Karpas-422 (cell line): ENCODE results near the gene CHN2. TPM values are rescaled to one million over a fixed set of nuclear protein-coding genes. Genes with fewer than 3 reads are reported as not detected.

Experiments used
- DNase-seq: peaks from one replicate; pipeline ENCODE4 v3.0.0-alpha.2; 2015
- H2AFZ ChIP-seq: fragments of 200-600 bp; sonication (generic); 2 replicates; pipeline ENCODE4 v1.6.1; 2014; ENCODE audit warnings: antibody characterized with exemption, low read length, mixed read lengths
- H3K27ac ChIP-seq: fragments of 200-600 bp; sonication (generic); 2 replicates; pipeline ENCODE4 v1.5.1; 2014; ENCODE audit warnings: mild to moderate bottlenecking, low read length, moderate library complexity
- H3K27me3 ChIP-seq: fragments of 200-600 bp; sonication (generic); 2 replicates; pipeline ENCODE4 v1.6.1; 2014; ENCODE audit warnings: low read length, mixed read lengths
- H3K36me3 ChIP-seq: fragments of 200-600 bp; sonication (generic); 2 replicates; pipeline ENCODE4 v1.6.1; 2014; ENCODE audit warnings: low read length, mixed read lengths; ENCODE audit not compliant: insufficient read depth
- H3K4me1 ChIP-seq: fragments of 200-600 bp; sonication (generic); 2 replicates; pipeline ENCODE4 v1.6.1; 2014; ENCODE audit warnings: mild to moderate bottlenecking, low read length, mixed read lengths
- H3K4me2 ChIP-seq: fragments of 200-600 bp; sonication (generic); 2 replicates; pipeline ENCODE4 v1.6.1; 2014; ENCODE audit warnings: low read length, low read depth, mild to moderate bottlenecking; ENCODE audit not compliant: poor library complexity, severe bottlenecking
- H3K4me3 ChIP-seq: fragments of 200-600 bp; sonication (generic); 2 replicates; pipeline ENCODE4 v1.5.1; 2014; ENCODE audit warnings: mild to moderate bottlenecking, antibody characterized with exemption, low read length, mixed read lengths
- H3K79me2 ChIP-seq: fragments of 200-600 bp; sonication (generic); 2 replicates; pipeline ENCODE4 v1.6.1; 2014; ENCODE audit warnings: mild to moderate bottlenecking, low read length, mixed read lengths
- H3K9ac ChIP-seq: fragments of 200-600 bp; sonication (generic); 2 replicates; pipeline ENCODE4 v1.6.0; 2014; ENCODE audit warnings: low read length
- H3K9me2 ChIP-seq: fragments of 200-600 bp; sonication (generic), shearing (Covaris generic); replicated peaks from 2 replicates; pipeline ENCODE4 v1.6.0; 2014; ENCODE audit warnings: mild to moderate bottlenecking, low read length, moderate library complexity; ENCODE audit not compliant: insufficient read depth
- H3K9me3 ChIP-seq: fragments of 300-700, 200-600 bp; sonication (generic); 2 replicates; pipeline ENCODE4 v1.6.1; 2014; ENCODE audit warnings: low read length, mixed read lengths
- H4K20me1 ChIP-seq: fragments of 200-600 bp; sonication (generic); 2 replicates; pipeline ENCODE4 v1.6.1; 2014; ENCODE audit warnings: mild to moderate bottlenecking, antibody characterized with exemption, low read length, low read depth; ENCODE audit not compliant: insufficient read depth
- total RNA-seq: library from RNA; depleted of rRNA; stranded (reverse); fragments of >200 nt; shearing (Covaris generic); gene quantifications from 2 replicates; pipeline ENCODE4 v1.2.3, GENCODE V29; 2014; ENCODE audit warnings: low replicate concordance

CHN2 gene
- total RNA-seq, 1 experiment from 2014 or later: 9.1 TPM

DNA sequence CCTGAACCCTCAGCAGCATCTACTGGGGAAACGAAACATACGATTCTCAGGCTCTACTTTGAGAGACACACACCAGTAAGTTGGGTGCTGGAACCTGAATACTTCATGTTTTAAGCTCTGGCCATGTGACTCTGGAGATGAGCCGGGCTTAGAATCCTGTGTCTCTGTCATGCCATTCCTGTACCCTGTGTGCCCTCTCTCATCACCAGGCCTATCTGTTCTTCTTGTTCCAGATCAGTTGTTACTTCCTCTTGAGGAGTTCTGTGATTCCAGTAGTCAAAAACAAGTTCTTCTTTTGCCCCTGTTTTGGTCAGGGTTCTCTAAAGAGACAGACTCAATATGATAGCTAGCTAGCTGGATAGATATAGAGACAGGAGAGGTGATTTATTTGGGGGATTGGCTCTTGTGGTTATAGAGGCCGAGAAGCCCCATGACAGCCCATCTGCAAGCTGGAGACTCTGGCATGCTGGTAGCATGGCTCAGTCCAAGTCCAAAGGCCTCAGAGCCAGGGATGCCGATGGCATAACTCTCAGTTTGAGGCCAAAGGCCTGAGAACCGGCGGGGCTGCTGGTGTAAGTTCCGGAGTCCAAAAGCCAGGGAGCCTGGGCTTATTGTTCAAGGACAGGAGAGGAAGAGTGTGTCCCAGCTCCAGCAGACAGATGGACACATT lies 54.3 kb downstream of the CHN2 start:
- no peak overlapping the region for H3K27ac ChIP-seq
- peak overlapping the region; percentile 14 for H3K9ac ChIP-seq
- no peak overlapping the region for H3K4me2 ChIP-seq
- DNase-seq: no peak
- H3K27me3 ChIP-seq: no peaks in the 10 kb centered on the region
- peak overlapping the region; percentile 15; the same call in 1 of the 2 replicates for H2AFZ ChIP-seq
- no peaks in the 10 kb centered on the region for H4K20me1 ChIP-seq
- no peaks in the 10 kb centered on the region for H3K9me2 ChIP-seq
- no peaks in the 10 kb centered on the region for H3K9me3 ChIP-seq
- H3K4me3 ChIP-seq: no peak overlapping the region
- H3K36me3 ChIP-seq: no peaks in the 10 kb centered on the region
- H3K79me2 ChIP-seq: no peaks in the 10 kb centered on the region
- peaks cover 33% of the 10 kb centered on the region for H3K4me1 ChIP-seq

DNA sequence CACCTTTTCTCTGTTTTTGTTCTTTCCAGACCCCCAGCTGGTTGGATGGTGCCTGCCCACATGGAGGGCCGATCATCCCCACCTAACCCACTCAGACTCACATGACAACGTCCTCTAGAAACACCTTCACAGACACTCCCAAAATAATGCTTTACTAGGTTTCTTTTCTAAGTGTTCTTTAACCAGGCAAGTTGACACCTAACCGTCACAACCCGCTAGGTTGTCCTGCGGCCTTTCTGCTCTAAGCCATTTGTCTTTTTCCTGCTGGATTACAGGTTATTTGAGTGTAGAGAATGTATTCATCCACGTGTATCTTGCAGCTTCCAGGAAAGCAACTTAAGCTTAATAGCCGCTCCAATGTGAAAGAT lies 54.8 kb downstream of the CHN2 start:
- Histone ChIP-seq H3K9me2 (no peaks in the 10 kb centered on the region), H2AFZ (0 out of 2 replicates have a peak overlapping the region, but pooled peaks have one; percentile 15), H3K4me1 (peaks cover 30% of the 10 kb centered on the region), H3K9me3 (no peaks in the 10 kb centered on the region), H3K27me3 (no peaks in the 10 kb centered on the region), H3K4me2 (no peak overlapping the region), H3K4me3 (no peak overlapping the region), H3K27ac (no peak overlapping the region), H4K20me1 (no peaks in the 10 kb centered on the region), H3K79me2 (no peaks in the 10 kb centered on the region), H3K9ac (no peak overlapping the region), H3K36me3 (no peaks in the 10 kb centered on the region)
- no peak for DNase-seq

DNA sequence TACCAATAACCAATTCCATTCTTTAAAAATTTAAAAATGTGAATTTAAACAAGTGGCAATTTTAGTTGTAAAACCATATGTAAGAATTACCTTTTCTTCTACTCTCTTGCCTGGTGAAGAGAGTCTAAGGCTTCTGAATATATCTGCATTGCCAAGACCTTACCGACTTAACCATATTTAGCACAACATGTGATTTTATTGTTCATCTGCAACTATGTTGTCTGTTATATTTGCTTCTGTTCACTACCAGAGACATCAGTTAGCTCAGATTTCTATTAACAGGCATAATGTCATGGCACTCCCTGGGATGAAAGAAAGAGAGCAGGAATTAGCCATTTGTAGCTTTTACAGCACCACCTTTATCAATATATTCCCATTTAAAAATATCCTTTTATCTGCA lies 55.3 kb downstream of the CHN2 start:
- no peaks in the 10 kb centered on the region for H3K79me2 ChIP-seq
- DNase-seq: no peak
- H4K20me1 ChIP-seq: no peaks in the 10 kb centered on the region
- H3K36me3 ChIP-seq: no peaks in the 10 kb centered on the region
- H3K4me2 ChIP-seq: no peak overlapping the region
- H3K4me3 ChIP-seq: no peak overlapping the region
- no peaks in the 10 kb centered on the region for H3K27me3 ChIP-seq
- no peak overlapping the region for H3K9ac ChIP-seq
- H2AFZ ChIP-seq: no peak overlapping the region
- H3K4me1 ChIP-seq: peaks cover 35% of the 10 kb centered on the region
- H3K9me2 ChIP-seq: no peaks in the 10 kb centered on the region
- no peak overlapping the region for H3K27ac ChIP-seq
- no peaks in the 10 kb centered on the region for H3K9me3 ChIP-seq

DNA sequence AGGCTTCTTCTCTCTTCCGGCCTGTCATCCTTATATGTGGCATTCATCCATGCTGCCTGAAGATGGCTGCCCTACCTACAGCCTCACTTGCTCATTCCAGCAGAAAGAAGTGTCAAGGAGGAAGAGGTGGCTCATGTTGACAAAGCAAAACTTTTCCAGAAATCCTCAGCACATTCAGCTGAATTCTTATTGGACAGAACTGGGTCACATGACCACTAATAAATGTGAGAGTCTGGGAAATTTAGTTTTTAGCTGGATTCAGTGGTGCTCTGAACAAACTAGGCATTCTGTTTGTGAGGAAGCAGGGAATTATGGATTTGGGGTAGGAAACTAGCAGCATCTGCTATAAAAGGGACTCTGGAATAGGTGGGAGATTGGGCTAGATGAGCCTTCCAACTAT lies 58.6 kb downstream of the CHN2 start:
- no peaks in the 10 kb centered on the region for H4K20me1 ChIP-seq
- H2AFZ ChIP-seq: peak overlapping the region; percentile 88
- no peak overlapping the region for H3K4me2 ChIP-seq

DNA sequence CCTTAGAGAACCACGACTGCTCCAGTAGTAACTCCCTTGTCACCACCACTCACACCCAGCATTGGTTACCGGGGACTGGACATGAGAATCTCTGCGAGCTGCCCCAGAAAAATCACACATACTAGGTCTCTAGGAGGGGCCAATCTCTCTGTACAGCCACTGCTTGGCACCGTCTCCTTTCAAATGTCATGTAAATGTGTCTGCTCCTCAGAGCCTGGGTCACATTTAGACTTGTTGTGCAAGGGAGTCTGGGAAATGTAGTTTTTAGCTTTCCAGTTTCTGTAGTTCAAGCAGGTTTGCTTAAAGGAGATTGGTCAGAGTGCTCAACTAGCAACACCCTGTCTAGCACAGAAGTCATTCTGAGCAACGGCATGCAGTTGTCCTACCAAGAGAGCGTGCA lies 60.0 kb downstream of the CHN2 start:
- Histone ChIP-seq H3K4me2 (peak overlapping the region; percentile 27), H3K4me1 (peaks cover 40% of the 10 kb centered on the region), H3K9me3 (no peaks in the 10 kb centered on the region), H3K36me3 (no peaks in the 10 kb centered on the region), H3K9ac (peak overlapping the region; percentile 48), H2AFZ (peak overlapping the region; percentile 51), H3K27me3 (no peaks in the 10 kb centered on the region), H3K4me3 (peak overlapping the region; percentile 32; the same call in 1 of the 2 replicates), H3K27ac (no peak overlapping the region), H3K79me2 (no peaks in the 10 kb centered on the region), H3K9me2 (no peaks in the 10 kb centered on the region), H4K20me1 (no peaks in the 10 kb centered on the region)
- DNase-seq: peak; percentile 85

More for the DNA sequence above, 58.6 kb downstream of the CHN2 start:
- Histone ChIP-seq H3K9me3 (no peaks in the 10 kb centered on the region), H3K27ac (no peak overlapping the region), H3K27me3 (no peaks in the 10 kb centered on the region), H3K4me1 (peaks cover 51% of the 10 kb centered on the region), H3K79me2 (no peaks in the 10 kb centered on the region), H3K9ac (no peak overlapping the region), H3K4me3 (no peak overlapping the region), H3K9me2 (no peaks in the 10 kb centered on the region), H3K36me3 (no peaks in the 10 kb centered on the region)
- DNase-seq: no peak

DNA sequence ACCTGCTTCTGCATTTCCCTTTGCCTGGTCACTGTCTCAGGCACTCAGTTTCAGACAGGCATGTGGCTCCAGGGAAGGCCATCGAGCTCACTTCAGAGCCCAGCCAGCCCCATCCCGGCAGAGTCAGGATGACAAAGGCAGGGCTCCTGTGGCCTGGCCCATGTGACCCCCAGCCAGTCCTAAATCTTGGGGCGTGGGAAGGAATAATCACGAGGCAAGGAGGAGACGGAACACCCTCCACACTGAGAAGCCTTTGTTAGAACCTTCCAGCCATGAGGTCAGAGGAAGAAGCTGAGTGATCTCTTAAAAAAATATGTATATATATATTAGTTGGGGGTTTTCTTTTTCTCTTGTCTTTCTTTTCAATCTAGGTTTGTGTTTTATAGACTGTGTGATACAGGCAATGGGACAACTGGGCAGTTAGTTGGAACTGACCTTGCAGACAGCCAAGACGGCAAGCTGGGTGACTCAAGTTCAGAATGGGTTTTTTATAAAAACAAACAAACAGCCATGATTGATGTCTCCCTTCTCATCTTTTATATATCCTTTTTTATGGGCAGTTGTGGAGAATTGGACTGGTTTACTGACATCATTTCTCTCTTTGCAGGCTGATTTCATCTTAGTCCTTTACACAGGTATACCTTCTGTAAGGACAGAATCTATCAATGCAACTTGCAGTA lies 60.8 kb downstream of the CHN2 start:
- Histone ChIP-seq H3K9me2 (no peaks in the 10 kb centered on the region), H3K9ac (peak overlapping the region; percentile 48), H3K79me2 (no peaks in the 10 kb centered on the region), H4K20me1 (no peaks in the 10 kb centered on the region), H3K4me3 (peak overlapping the region; percentile 32; the same call in 1 of the 2 replicates), H3K36me3 (no peaks in the 10 kb centered on the region), H3K27ac (no peak overlapping the region), H3K9me3 (no peaks in the 10 kb centered on the region), H3K4me2 (peak overlapping the region; percentile 27), H3K27me3 (no peaks in the 10 kb centered on the region), H2AFZ (peak overlapping the region; percentile 51; the same call in 1 of the 2 replicates), H3K4me1 (peaks cover 36% of the 10 kb centered on the region)
- no peak for DNase-seq

DNA sequence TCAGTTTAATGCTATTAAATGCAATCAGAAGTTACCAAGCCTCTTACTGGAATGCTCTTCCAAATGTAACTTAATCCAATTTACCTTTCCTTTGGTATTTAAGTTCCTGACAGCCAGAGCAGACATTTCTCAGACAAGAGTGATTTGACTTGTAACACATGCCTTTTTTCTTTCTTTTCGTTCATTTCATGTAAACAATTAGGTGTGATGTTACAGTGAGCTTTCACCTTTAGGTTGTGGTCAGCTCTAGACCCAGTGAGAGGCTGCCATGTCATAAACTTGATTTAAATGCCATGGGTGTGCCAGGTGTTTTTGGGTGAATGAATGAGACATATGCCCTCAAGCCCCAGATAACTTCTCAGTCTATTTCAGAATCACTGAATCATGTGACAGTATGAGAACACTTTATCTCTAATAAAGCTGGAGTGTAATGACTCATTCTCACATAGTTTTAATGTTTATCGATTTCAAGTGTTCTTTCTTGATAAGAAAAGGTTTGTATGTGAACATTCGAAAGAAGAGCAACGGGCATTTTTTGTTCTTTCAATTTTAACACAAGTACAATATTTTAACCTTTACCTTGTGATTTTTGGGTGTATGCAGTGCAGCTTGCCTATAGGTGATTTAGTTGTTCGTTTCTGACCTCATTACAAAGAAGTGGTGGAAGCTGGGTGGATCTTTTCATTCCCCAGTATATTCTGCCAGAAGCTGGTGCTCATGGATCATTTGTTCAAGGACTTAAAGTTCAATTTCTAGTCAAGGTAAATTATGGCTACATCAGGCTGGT lies 61.5 kb downstream of the CHN2 start:
- Histone ChIP-seq H4K20me1 (no peaks in the 10 kb centered on the region), H3K27ac (no peak overlapping the region), H3K79me2 (no peaks in the 10 kb centered on the region), H3K4me2 (peak overlapping the region; percentile 12), H3K4me1 (peaks cover 35% of the 10 kb centered on the region), H3K9me3 (no peaks in the 10 kb centered on the region), H3K9ac (no peak overlapping the region), H3K9me2 (no peaks in the 10 kb centered on the region), H3K27me3 (no peaks in the 10 kb centered on the region), H3K4me3 (no peak overlapping the region), H2AFZ (no peak overlapping the region), H3K36me3 (no peaks in the 10 kb centered on the region)
- DNase-seq: no peak

DNA sequence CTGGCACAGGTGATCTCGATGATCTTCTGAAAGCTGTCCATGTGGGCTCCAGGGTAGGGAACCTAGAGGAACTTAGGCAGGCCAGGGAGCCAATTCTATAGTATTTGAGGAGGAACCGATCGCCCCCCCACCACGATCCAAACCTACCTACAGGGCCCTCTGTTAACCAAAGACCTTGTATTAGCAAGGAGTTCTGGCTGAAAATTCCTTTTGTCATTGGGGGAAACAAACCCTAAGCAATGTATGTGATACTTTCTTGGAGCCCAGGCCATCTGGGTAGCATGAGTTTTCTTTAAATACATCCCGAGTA lies 62.1 kb downstream of the CHN2 start:
- DNase-seq: no peak
- Histone ChIP-seq H3K36me3 (no peaks in the 10 kb centered on the region), H3K79me2 (no peaks in the 10 kb centered on the region), H3K9me2 (no peaks in the 10 kb centered on the region), H3K9me3 (no peaks in the 10 kb centered on the region), H3K27me3 (no peaks in the 10 kb centered on the region), H3K9ac (no peak overlapping the region), H3K4me3 (no peak overlapping the region), H3K27ac (no peak overlapping the region), H4K20me1 (no peaks in the 10 kb centered on the region), H3K4me2 (no peak overlapping the region), H2AFZ (no peak overlapping the region), H3K4me1 (peaks cover 33% of the 10 kb centered on the region)
